OCI-LY7 (cell line): ENCODE results near the gene ATG9A.

Experiments used
- EZH2phosphoT487 ChIP-seq: fragments of 200-600 bp; sonication (generic); IDR thresholded peaks from 2 replicates; pipeline ENCODE4 v1.6.1; 2018; ENCODE audit warnings: low read depth, borderline replicate concordance, mild to moderate bottlenecking, mixed run types, antibody characterized with exemption, low read length, moderate library complexity, mixed read lengths
- TF ChIP-seq, protein P1 (sequence below): fragments of 200-600 bp; sonication (generic); conservative IDR thresholded peaks from 2 replicates; pipeline ENCODE4 v1.5.1; 2014; ENCODE audit warnings: mild to moderate bottlenecking, antibody characterized with exemption, low read length, moderate library complexity, mixed read lengths

DNA sequence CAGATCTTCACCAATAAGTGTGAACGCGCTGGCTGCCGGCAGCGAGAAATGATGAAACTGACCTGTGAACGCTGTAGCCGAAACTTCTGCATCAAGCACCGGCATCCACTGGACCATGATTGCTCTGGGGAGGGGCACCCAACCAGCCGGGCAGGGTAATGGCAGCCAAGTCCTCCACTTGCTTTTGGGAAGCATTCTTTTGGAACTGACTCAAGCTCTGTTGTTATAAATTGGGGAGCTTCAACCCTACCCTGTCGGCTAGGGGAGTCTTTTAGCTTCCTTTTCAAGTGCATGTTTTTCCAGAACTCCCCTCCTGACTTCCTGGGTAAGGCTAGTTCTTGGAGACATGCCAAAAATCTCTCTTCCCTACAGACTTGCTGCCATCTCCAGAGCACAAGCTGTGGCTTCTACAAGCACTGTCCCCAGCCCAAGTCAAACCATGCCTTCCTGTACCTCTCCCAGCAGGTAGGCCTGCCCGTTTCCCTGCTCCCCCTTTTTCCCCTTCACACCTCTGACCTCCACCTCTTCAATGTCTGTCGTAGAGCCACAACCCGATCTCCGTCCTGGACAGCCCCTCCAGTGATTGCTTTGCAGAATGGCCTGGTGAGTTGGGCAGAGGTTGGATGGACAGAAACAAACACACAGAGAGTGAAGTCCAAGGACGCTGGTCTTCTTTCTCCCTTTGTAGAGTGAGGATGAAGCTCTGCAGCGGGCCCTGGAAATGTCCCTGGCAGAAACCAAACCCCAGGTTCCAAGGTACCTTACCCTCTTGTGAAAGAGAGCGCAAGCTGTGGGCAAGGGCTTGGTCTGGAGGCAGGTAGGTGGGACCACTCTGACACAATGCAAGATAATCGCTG is 21.3 kb downstream of the ATG9A start:
- TF ChIP-seq, protein P1, sequence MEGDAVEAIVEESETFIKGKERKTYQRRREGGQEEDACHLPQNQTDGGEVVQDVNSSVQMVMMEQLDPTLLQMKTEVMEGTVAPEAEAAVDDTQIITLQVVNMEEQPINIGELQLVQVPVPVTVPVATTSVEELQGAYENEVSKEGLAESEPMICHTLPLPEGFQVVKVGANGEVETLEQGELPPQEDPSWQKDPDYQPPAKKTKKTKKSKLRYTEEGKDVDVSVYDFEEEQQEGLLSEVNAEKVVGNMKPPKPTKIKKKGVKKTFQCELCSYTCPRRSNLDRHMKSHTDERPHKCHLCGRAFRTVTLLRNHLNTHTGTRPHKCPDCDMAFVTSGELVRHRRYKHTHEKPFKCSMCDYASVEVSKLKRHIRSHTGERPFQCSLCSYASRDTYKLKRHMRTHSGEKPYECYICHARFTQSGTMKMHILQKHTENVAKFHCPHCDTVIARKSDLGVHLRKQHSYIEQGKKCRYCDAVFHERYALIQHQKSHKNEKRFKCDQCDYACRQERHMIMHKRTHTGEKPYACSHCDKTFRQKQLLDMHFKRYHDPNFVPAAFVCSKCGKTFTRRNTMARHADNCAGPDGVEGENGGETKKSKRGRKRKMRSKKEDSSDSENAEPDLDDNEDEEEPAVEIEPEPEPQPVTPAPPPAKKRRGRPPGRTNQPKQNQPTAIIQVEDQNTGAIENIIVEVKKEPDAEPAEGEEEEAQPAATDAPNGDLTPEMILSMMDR, result no peak
- TF ChIP-seq EZH2phosphoT487, result no peak
